ENCODE results near the gene CBX8. TPM values are rescaled to one million over a fixed set of nuclear protein-coding genes. Genes with fewer than 3 reads are reported as not detected.

CBX8 gene
- total and polyA plus RNA-seq, 2 of the 13 experiments (the other 11 are each of a cell fraction or from before 2014, with no cell fraction given): 0.34 to 12.6 TPM

- TF ChIP-seq GMEB1 (CRISPR knock-in tag; IDR thresholded peaks at IDR 0.05; ENCODE audit: borderline replicate concordance) (peak; percentile 91), ZNF550 (CRISPR knock-in tag; IDR thresholded peaks at IDR 0.05; ENCODE audit: borderline replicate concordance) (no peak), ZNF331 (CRISPR knock-in tag; IDR thresholded peaks at IDR 0.05) (peak; percentile 48; the same call in 1 of the 2 replicates), NFE2 (CRISPR knock-in tag; IDR thresholded peaks at IDR 0.05) (no peak), ZNF136 (CRISPR knock-in tag; IDR thresholded peaks at IDR 0.05; ENCODE audit: low read depth) (peak; percentile 40; the same call in 1 of the 2 replicates), RBFOX2 (IDR thresholded peaks at IDR 0.05; ENCODE audit: low read depth, low read length) (peak; percentile 85), AHR (CRISPR knock-in tag; IDR thresholded peaks at IDR 0.05) (peak; percentile 14; the same call in 1 of the 2 replicates), ASH2L (IDR thresholded peaks at IDR 0.05; ENCODE audit: insufficient read length, low read depth, low read length) (peak; percentile 80), FLYWCH1 (CRISPR knock-in tag; IDR thresholded peaks at IDR 0.05) (no peak), ZNF710 (CRISPR knock-in tag; IDR thresholded peaks at IDR 0.05; ENCODE audit: borderline replicate concordance) (0 out of 2 replicates have a peak, but pooled peaks have one; percentile 15), ZNF12 (CRISPR knock-in tag; IDR thresholded peaks at IDR 0.05) (0 out of 2 replicates have a peak, but pooled peaks have one; percentile 31), EED (CRISPR knock-in tag; IDR thresholded peaks at IDR 0.05) (0 out of 2 replicates have a peak, but pooled peaks have one; percentile 14), IRF2 (CRISPR knock-in tag; IDR thresholded peaks at IDR 0.05) (peak; percentile 50), SALL2 (CRISPR knock-in tag; IDR thresholded peaks at IDR 0.05) (peak; percentile 77), ZNF747 (CRISPR knock-in tag; IDR thresholded peaks at IDR 0.05; ENCODE audit: borderline replicate concordance) (peak; percentile 75; the same call in 1 of the 2 replicates), POLR2A (IDR thresholded peaks at IDR 0.05; ENCODE audit: insufficient read depth in 1 of 2, low read depth in 2 of 2, low read length in 2 of 2) (peak; percentile 78 to 92), CHD2 (IDR thresholded peaks at IDR 0.05; ENCODE audit: low read depth, low read length) (0 out of 2 replicates have a peak, but pooled peaks have one; percentile 17), MIER3 (CRISPR knock-in tag; IDR thresholded peaks at IDR 0.05; ENCODE audit: borderline replicate concordance) (0 out of 2 replicates have a peak, but pooled peaks have one; percentile 31), ZNF264 (CRISPR knock-in tag; IDR thresholded peaks at IDR 0.05) (peak; percentile 39; the same call in 1 of the 2 replicates), ZSCAN9 (CRISPR knock-in tag; IDR thresholded peaks at IDR 0.05; ENCODE audit: borderline replicate concordance) (0 out of 2 replicates have a peak, but pooled peaks have one; percentile 28), PHF21A (CRISPR knock-in tag; IDR thresholded peaks at IDR 0.05) (no peak), SOX6 (IDR thresholded peaks at IDR 0.05) (no peak), SOX6 (CRISPR knock-in tag; IDR thresholded peaks at IDR 0.05) (peak; percentile 63; the same call in 1 of the 2 replicates), DR1 (CRISPR knock-in tag; IDR thresholded peaks at IDR 0.05) (0 out of 2 replicates have a peak, but pooled peaks have one; percentile 38), ZNF558 (CRISPR knock-in tag; IDR thresholded peaks at IDR 0.05; ENCODE audit: borderline replicate concordance) (0 out of 2 replicates have a peak, but pooled peaks have one; percentile 1), ZNF530 (CRISPR knock-in tag; IDR thresholded peaks at IDR 0.05; ENCODE audit: low read depth) (no peak)
- TF ChIP-seq, protein P1, sequence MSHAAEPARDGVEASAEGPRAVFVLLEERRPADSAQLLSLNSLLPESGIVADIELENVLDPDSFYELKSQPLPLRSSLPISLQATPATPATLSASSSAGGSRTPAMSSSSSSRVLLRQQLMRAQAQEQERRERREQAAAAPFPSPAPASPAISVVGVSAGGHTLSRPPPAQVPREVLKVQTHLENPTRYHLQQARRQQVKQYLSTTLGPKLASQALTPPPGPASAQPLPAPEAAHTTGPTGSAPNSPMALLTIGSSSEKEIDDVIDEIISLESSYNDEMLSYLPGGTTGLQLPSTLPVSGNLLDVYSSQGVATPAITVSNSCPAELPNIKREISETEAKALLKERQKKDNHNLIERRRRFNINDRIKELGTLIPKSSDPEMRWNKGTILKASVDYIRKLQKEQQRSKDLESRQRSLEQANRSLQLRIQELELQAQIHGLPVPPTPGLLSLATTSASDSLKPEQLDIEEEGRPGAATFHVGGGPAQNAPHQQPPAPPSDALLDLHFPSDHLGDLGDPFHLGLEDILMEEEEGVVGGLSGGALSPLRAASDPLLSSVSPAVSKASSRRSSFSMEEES (CRISPR knock-in tag; IDR thresholded peaks at IDR 0.05): no peak
Measured at GRCh38 chr17:79796763-79797491, at the start of gene CBX8 (continued).

All from HepG2 (cell line).